ENCODE measurements around the gene HOXB8. TPM values are rescaled to one million over a fixed set of nuclear protein-coding genes. Genes with fewer than 3 reads are reported as not detected.

The HOXB8 gene
- total RNA-seq (ENCODE audit: low replicate concordance): not detected in 2 replicates

DNA sequence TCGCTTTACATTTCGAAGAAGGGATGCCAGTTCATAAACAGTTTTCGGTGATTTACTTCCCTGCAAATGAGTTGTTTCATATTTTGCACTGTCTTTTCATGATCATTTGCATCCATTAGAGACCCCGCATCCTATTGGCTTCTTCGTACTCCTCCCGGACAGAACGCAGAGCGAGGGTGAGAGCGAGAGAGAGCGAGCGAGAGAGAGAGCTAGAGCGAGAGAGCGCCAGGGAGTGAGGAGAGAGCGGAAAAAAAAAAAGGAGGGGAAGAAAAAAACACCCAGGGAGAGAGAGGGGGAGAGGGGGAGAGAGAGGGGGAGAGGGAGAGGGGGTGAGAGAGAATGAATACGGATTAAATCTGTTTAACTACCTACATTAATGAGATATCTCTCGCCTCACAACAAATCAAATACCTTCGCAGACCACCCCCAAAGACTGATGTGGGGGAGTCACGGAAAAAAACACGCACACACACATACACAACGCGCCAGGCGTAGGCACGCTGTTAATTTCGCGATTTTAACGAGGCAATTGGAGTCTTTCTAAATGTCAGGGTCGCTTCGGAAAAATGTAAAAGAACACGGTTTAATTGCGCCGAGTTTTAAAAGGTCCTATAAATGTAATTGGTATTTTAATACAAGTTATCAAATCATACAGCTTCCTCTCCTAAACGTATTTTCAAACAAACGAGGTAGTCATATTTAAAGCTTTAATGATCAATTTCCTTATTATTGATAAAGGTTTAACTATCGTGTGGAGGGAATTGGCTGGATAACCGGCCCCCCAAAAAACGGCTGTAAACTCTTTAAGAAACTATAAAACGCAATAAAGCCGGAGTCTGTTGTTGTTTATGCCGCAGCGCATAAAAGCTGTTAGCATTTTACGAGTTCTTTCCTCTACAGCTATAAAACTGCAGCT lies at the start of gene HOXB8:
Gene HOXB8 (minus strand): TSS at position 246 of the 916 bp plus-strand sequence. CDS start 588 bp downstream, outside the sequence.
- DNase-seq (ENCODE audit: low spot score): no peak
- Histone ChIP-seq H3K9me3 (ENCODE audit: low read depth) (no peaks in the 10 kb centered on the region), H2AFZ (replicated peaks) (no peak within 1 kb of the TSS), H3K27me3 (peaks cover 100% of the 10 kb centered on the region), H3F3A (ENCODE audit: low read depth) (peaks cover 9% of the 10 kb centered on the region), H3K4me1 (no peaks in the 10 kb centered on the region), H3K4me3 (no peak within 1 kb of the TSS), H3K79me2 (ENCODE audit: low read depth) (no peaks in the 10 kb centered on the region), H3K27ac (no peak within 1 kb of the TSS), H4K20me1 (ENCODE audit: low read depth) (peaks cover 97% of the 10 kb centered on the region), H3K4me2 (no peak within 1 kb of the TSS), H3K9ac (no peak within 1 kb of the TSS), H3K36me3 (no peaks in the 10 kb centered on the region)
- Mint-ChIP-seq H3K27ac (no peak within 1 kb of the TSS), H3K4me1 (peaks cover 11% of the 10 kb centered on the region), H3K36me3 (no peaks in the 10 kb centered on the region), H3K27me3 (ENCODE audit: insufficient read depth, low read depth) (peaks cover 93% of the 10 kb centered on the region), H3K9me3 (peaks cover 3% of the 10 kb centered on the region), H3K4me3 (no peak within 1 kb of the TSS)
- TF ChIP-seq EZH2phosphoT487 (IDR thresholded peaks at IDR 0.05) (peak; percentile 86), EZH2 (IDR thresholded peaks at IDR 0.05) (peak; percentile 6), CTCF (IDR thresholded peaks at IDR 0.05) (no peak)

DNA sequence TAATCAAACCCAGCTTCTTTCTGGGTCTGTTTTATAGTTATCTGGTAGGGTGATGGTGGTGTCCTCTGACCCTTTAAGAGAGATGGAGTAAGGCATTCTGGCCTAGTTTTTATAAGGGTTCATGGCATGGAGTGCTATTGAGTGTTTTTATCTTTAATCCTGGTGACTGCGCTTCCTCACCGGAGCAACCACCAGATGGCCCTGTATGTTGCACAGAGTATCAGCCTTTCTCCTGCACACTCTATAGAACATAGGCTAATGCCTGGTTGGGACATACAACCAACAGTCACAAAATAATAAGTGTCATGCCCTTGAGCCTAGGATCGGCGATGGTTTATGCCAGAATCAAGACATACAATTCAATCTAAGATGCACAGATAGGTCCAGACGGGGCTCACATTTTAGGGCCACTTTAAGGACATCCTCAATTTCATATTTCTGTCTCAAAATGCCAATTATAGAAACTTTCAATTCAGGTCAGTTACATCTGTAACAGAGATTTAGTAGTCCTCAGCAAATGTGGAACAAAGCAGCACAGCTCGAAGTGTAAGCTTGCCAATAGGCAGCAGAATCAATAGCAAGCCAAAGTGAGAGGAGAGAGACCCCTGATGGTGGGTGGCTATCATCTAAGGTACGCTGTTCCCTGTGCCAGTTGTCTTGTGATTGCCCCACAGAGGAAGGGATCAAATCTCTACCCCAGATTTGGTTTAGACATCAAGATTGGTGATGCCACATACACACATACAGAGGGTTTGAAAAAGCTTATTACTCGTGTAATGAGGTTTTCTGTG lies 48.2 kb upstream of the HOXB8 start:
- Mint-ChIP-seq H3K9me3 (no peaks in the 10 kb centered on the region), H3K36me3 (no peaks in the 10 kb centered on the region), H3K4me3 (no peak overlapping the region), H3K4me1 (no peaks in the 10 kb centered on the region), H3K27me3 (ENCODE audit: insufficient read depth, low read depth) (peaks cover 11% of the 10 kb centered on the region), H3K27ac (no peak overlapping the region)
- H3K79me2 ChIP-seq (ENCODE audit: low read depth): no peaks in the 10 kb centered on the region
- no peaks in the 10 kb centered on the region for H3F3A ChIP-seq (ENCODE audit: low read depth)
- no peaks in the 10 kb centered on the region for H3K4me1 ChIP-seq
- H3K9me3 ChIP-seq (ENCODE audit: low read depth): no peaks in the 10 kb centered on the region
- no peak overlapping the region for H3K9ac ChIP-seq
- peaks cover 91% of the 10 kb centered on the region for H3K27me3 ChIP-seq
- no peaks in the 10 kb centered on the region for H3K36me3 ChIP-seq
- TF ChIP-seq EZH2phosphoT487 (IDR thresholded peaks at IDR 0.05): no peak
- peak; percentile 20 for TF ChIP-seq CTCF (IDR thresholded peaks at IDR 0.05)
- no peak for DNase-seq (ENCODE audit: low spot score)
- no peak overlapping the region for H3K27ac ChIP-seq
- no peaks in the 10 kb centered on the region for H4K20me1 ChIP-seq (ENCODE audit: low read depth)
- no peak overlapping the region for H3K4me3 ChIP-seq
- H2AFZ ChIP-seq (replicated peaks): no peak overlapping the region
- no peak overlapping the region for H3K4me2 ChIP-seq

DNA sequence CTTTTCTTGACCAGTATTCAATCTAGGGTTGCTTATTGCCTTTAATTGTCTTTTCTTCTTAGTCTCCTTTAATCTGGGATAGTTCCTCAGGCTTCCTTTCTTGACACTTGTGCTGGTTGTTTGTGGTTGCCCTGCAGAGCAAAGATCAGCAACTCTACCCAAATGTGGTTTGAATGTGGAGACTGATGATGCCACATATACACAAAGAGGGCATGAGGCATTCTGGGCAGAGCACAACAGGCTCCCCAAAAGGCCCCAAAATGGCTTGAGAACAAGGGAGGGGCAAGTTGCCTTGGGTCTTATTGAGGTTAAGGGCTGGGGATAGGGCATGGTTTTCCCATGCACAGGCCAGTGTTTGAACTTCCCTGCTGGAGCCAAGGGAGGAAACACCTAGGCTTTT lies 40.8 kb upstream of the HOXB8 start:
- Histone ChIP-seq H3K4me2 (no peak overlapping the region), H3K4me1 (no peaks in the 10 kb centered on the region), H3K79me2 (ENCODE audit: low read depth) (no peaks in the 10 kb centered on the region), H3K27me3 (peaks cover 96% of the 10 kb centered on the region), H3K4me3 (no peak overlapping the region), H3F3A (ENCODE audit: low read depth) (no peaks in the 10 kb centered on the region), H3K36me3 (no peaks in the 10 kb centered on the region), H3K9ac (no peak overlapping the region), H4K20me1 (ENCODE audit: low read depth) (no peaks in the 10 kb centered on the region), H3K27ac (no peak overlapping the region), H3K9me3 (ENCODE audit: low read depth) (no peaks in the 10 kb centered on the region), H2AFZ (replicated peaks) (no peak overlapping the region)
- Mint-ChIP-seq H3K4me3 (no peak overlapping the region), H3K36me3 (no peaks in the 10 kb centered on the region), H3K4me1 (no peaks in the 10 kb centered on the region), H3K27me3 (ENCODE audit: insufficient read depth, low read depth) (peaks cover 16% of the 10 kb centered on the region), H3K9me3 (no peaks in the 10 kb centered on the region), H3K27ac (no peak overlapping the region)
- no peak for TF ChIP-seq CTCF (IDR thresholded peaks at IDR 0.05)
- no peak for TF ChIP-seq EZH2phosphoT487 (IDR thresholded peaks at IDR 0.05)
- TF ChIP-seq EZH2 (IDR thresholded peaks at IDR 0.05): no peak
- no peak for DNase-seq (ENCODE audit: low spot score)
